SK-N-SH (cell line): ENCODE measurements around the gene GLI2. TPM values are rescaled to one million over a fixed set of nuclear protein-coding genes. Genes with fewer than 3 reads are reported as not detected.

ENCODE experiments used
- CTCF ChIA-PET: fragments of 300-600, 350-600 bp; formaldehyde crosslinking; extraction: SDS; loops from one replicate; lab custom pipeline; 2021; lab: Yijun Ruan, JAX
- POLR2A ChIA-PET: fragments of 350-600 bp; sonication (Branson Sonifier 250); formaldehyde crosslinking; extraction: SDS; loops from one replicate; lab custom pipeline; 2020; ENCODE audit warnings: antibody characterized with exemption, inconsistent platforms; lab: Yijun Ruan, JAX
- DNase-seq: peaks from one replicate; pipeline ENCODE4 v3.0.0; 2012
- H2AFZ ChIP-seq: fragments of 200-600 bp; sonication (generic); 2 replicates; pipeline ENCODE4 v1.8.1; 2016; ENCODE audit warnings: antibody characterized with exemption, mild to moderate bottlenecking, low read depth
- H3F3A ChIP-seq: fragments of 200-600 bp; sonication (generic); replicated peaks from 2 replicates; pipeline ENCODE3; 2016; ENCODE audit warnings: antibody characterized with exemption, mild to moderate bottlenecking; ENCODE audit not compliant: insufficient read depth
- H3K27ac ChIP-seq, 2 experiments: fragments of 200-500 bp in 1 of 2; fragments of 200-600 bp in 1 of 2; sonication (Bioruptor generic) in 1 of 2; sonication (generic), shearing (Covaris generic) in 1 of 2; 2 replicates each; pipeline versions ENCODE4 v1.5.1 to v1.6.1; 2014 to 2016; ENCODE audit warnings: low read depth in 2 of 2, inconsistent platforms in 1 of 2, low read length in 1 of 2, mild to moderate bottlenecking in 1 of 2, mixed read lengths in 1 of 2
- H3K27me3 ChIP-seq: fragments of 200-600 bp; sonication (generic), shearing (Covaris generic); 2 replicates; pipeline ENCODE4 v1.6.1; 2016; ENCODE audit warnings: mixed run types; ENCODE audit not compliant: insufficient read depth
- H3K36me3 ChIP-seq, 2 experiments: fragments of 200-500 bp in 1 of 2; fragments of 200-600 bp in 1 of 2; sonication (Bioruptor generic) in 1 of 2; sonication (generic) in 1 of 2; replicated peaks in 1 of 2; 2 replicates each; pipeline versions ENCODE3 to v1.5.1; 2014 to 2016; ENCODE audit warnings: low read length in 1 of 2, mild to moderate bottlenecking in 1 of 2; ENCODE audit not compliant: insufficient read depth in 2 of 2, control insufficient read depth in 1 of 2
- H3K4me1 ChIP-seq, 2 experiments: fragments of 200-500 bp in 1 of 2; fragments of 200-600 bp in 1 of 2; sonication (Bioruptor generic) in 1 of 2; sonication (generic), shearing (Covaris generic) in 1 of 2; 2 replicates each; pipeline versions ENCODE4 v1.5.1 to v1.6.1; 2014 to 2016; ENCODE audit warnings: low read depth in 1 of 2, low read length in 1 of 2, mixed run types in 1 of 2; ENCODE audit not compliant: insufficient read depth in 2 of 2, control insufficient read depth in 1 of 2
- H3K4me2 ChIP-seq: fragments of 200-600 bp; sonication (generic), shearing (Covaris generic); 2 replicates; pipeline ENCODE4 v1.6.1; 2017; ENCODE audit warnings: mixed run types
- H3K4me3 ChIP-seq, 2 experiments: fragments of 200-500 bp in 1 of 2; fragments of 200-600 bp in 1 of 2; sonication (Bioruptor generic) in 1 of 2; sonication (generic), shearing (Covaris generic) in 1 of 2; 2 replicates each; pipeline versions ENCODE4 v1.5.1 to v1.8.1; 2014 to 2016; ENCODE audit warnings: low read depth in 2 of 2, inconsistent platforms in 1 of 2, low read length in 1 of 2, mild to moderate bottlenecking in 1 of 2, mixed read lengths in 1 of 2, moderate library complexity in 1 of 2
- H3K79me2 ChIP-seq: fragments of 200-600 bp; sonication (generic); 2 replicates; pipeline ENCODE4 v1.8.1; 2017; ENCODE audit warnings: mild to moderate bottlenecking; ENCODE audit not compliant: insufficient read depth
- H3K9ac ChIP-seq: fragments of 200-600 bp; sonication (generic); 2 replicates; pipeline ENCODE4 v1.6.1; 2017; ENCODE audit warnings: mixed run types
- H3K9me2 ChIP-seq: fragments of 200-600 bp; sonication (generic); 2 replicates; pipeline ENCODE4 v1.6.1; 2017; ENCODE audit warnings: mixed run types
- H3K9me3 ChIP-seq: fragments of 200-600 bp; sonication (generic); 2 replicates; pipeline ENCODE4 v1.6.1; 2017; ENCODE audit warnings: mixed run types, mild to moderate bottlenecking, moderate library complexity
- H4K20me1 ChIP-seq: fragments of 200-600 bp; sonication (generic); 2 replicates; pipeline ENCODE4 v1.6.1; 2017; ENCODE audit warnings: mild to moderate bottlenecking, mixed run types; ENCODE audit not compliant: insufficient read depth
- CHD2 ChIP-seq: fragments of 150-350 bp; IDR thresholded peaks from 2 replicates; pipeline ENCODE4 v1.6.1; 2018; ENCODE audit warnings: low read length; ENCODE audit not compliant: partially characterized antibody
- EZH2phosphoT487 ChIP-seq: fragments of 200-600 bp; sonication (generic); IDR thresholded peaks from 2 replicates; pipeline ENCODE4 v1.6.1; 2017; ENCODE audit warnings: low read depth, mixed run types, mild to moderate bottlenecking, antibody characterized with exemption, moderate library complexity, borderline replicate concordance
- FOSL2 ChIP-seq: IDR thresholded peaks from 2 replicates; pipeline ENCODE4 v1.4.0; 2012; ENCODE audit warnings: low read depth, mild to moderate bottlenecking, moderate library complexity, borderline replicate concordance
- FOXJ3 ChIP-seq: sonication (generic); formaldehyde crosslinking; IDR thresholded peaks from 2 replicates; pipeline ENCODE4 v1.5.1; 2020; ENCODE audit warnings: mild to moderate bottlenecking, missing genetic modification reagents
- FOXM1 ChIP-seq: IDR thresholded peaks from 2 replicates; pipeline ENCODE4 v1.4.0; 2012; ENCODE audit warnings: low read depth, mild to moderate bottlenecking
- GABPA ChIP-seq: IDR thresholded peaks from 2 replicates; pipeline ENCODE4 v1.4.0; 2012; ENCODE audit warnings: low read depth, mild to moderate bottlenecking
- JUND ChIP-seq: IDR thresholded peaks from 2 replicates; pipeline ENCODE4 v1.4.0; 2012
- MAX ChIP-seq: IDR thresholded peaks from 2 replicates; pipeline ENCODE4 v1.4.0; 2012; ENCODE audit warnings: low read depth
- MXI1 ChIP-seq: IDR thresholded peaks from 2 replicates; pipeline ENCODE4 v1.6.1; 2012; ENCODE audit warnings: mild to moderate bottlenecking, low read depth, low read length, improper control_type of control experiment
- NFIC ChIP-seq: IDR thresholded peaks from 2 replicates; pipeline ENCODE4 v1.4.0; 2012; ENCODE audit warnings: borderline replicate concordance
- PBX3 ChIP-seq: IDR thresholded peaks from 2 replicates; pipeline ENCODE4; 2012
- RAD21 ChIP-seq: IDR thresholded peaks from 2 replicates; pipeline ENCODE4 v1.6.1; 2012; ENCODE audit warnings: mild to moderate bottlenecking, low read length
- REST ChIP-seq: IDR thresholded peaks from 2 replicates; pipeline ENCODE4 v1.6.1; 2012; ENCODE audit warnings: mild to moderate bottlenecking, low read depth, low read length, moderate library complexity
- SIN3A ChIP-seq: IDR thresholded peaks from 2 replicates; pipeline ENCODE4 v1.6.1; 2012; ENCODE audit warnings: low read depth, mild to moderate bottlenecking, low read length, moderate library complexity, borderline replicate concordance
- TAF1 ChIP-seq: IDR thresholded peaks from 2 replicates; pipeline ENCODE4 v1.6.1; 2012; ENCODE audit warnings: low read depth, mild to moderate bottlenecking, low read length, moderate library complexity, borderline replicate concordance
- TCF12 ChIP-seq: IDR thresholded peaks from 2 replicates; pipeline ENCODE4 v1.4.0; 2012
- TEAD4 ChIP-seq: IDR thresholded peaks from 2 replicates; pipeline ENCODE4 v1.4.0; 2012; ENCODE audit warnings: mild to moderate bottlenecking, borderline replicate concordance; ENCODE audit not compliant: insufficient read depth
- USF1 ChIP-seq: IDR thresholded peaks from 2 replicates; pipeline ENCODE4 v1.4.0; 2012; ENCODE audit warnings: low read depth, borderline replicate concordance
- USF2 ChIP-seq: fragments of 150-350 bp; IDR thresholded peaks from 2 replicates; pipeline ENCODE4 v1.6.1; 2017; ENCODE audit warnings: antibody characterized with exemption, low read length, low read depth, borderline replicate concordance
- YY1 ChIP-seq: IDR thresholded peaks from 2 replicates; pipeline ENCODE4 v1.4.0; 2012; ENCODE audit warnings: low read depth, mild to moderate bottlenecking
- WGBS: methylation state at CpG from one replicate; pipeline ENCODE4 v1.1.6; 2017; ENCODE audit warnings: low lambda C conversion rate; 5-methylcytosine and 5-hydroxymethylcytosine counted together
- polyA plus RNA-seq, 3 experiments: library from polyadenylated mRNA; depleted of rRNA; stranded (reverse); fragments of >200 nt; gene quantifications; 2 replicates each; pipeline ENCODE4 v1.2.3, GENCODE V29; 2012

The GLI2 gene
- polyA plus RNA-seq, 1 of the 3 experiments (the other 2 are of a cell fraction), result 3.4 TPM

GRCh38 chr2:120748310-120748709 lies 12.6 kb downstream of the GLI2 start:
- H3K4me1 ChIP-seq, result peaks cover 0 to 7% of the 10 kb centered on the region in 2 experiments; a peak in 1 of 4 replicates

More at GRCh38 chr2:120748310-120748709, 12.6 kb downstream of the GLI2 start:
- no peak overlapping the region for H3K4me2 ChIP-seq
- H3K27me3 ChIP-seq, result no peaks in the 10 kb centered on the region
- H3K9ac ChIP-seq, result no peak overlapping the region
- H3K9me3 ChIP-seq, result no peaks in the 10 kb centered on the region
- peaks cover 87% of the 10 kb centered on the region for H3K79me2 ChIP-seq
- no peak overlapping the region for H3K4me3 ChIP-seq
- H3K27ac ChIP-seq, result no peak overlapping the region
- CTCF ChIA-PET, result interaction anchor here (0.9 to 1.2 kb wide), 3 partner anchors 11 to 12 kb away, joined by 3 to 5 read pairs (median 5); partner anchors contain the start of gene GLI2
- POLR2A ChIA-PET, result interaction anchor here (0.6 kb wide), 1 partner anchor 319 kb away, joined by 3 read pairs; no protein-coding TSS in a partner anchor
- H3F3A ChIP-seq, result peaks cover 6% of the 10 kb centered on the region
- H4K20me1 ChIP-seq, result peaks cover 42% of the 10 kb centered on the region
- H2AFZ ChIP-seq, result no peak overlapping the region
- DNase-seq, result no peak
- no peaks in the 10 kb centered on the region for H3K9me2 ChIP-seq
- TF ChIP-seq PBX3, result no peak
- no peak for TF ChIP-seq MAX
- no peak for TF ChIP-seq FOXJ3 (CRISPR knock-in tag)
- TF ChIP-seq EZH2phosphoT487, result no peak
- TF ChIP-seq TCF12, result no peak
- TF ChIP-seq FOSL2, result no peak
- TF ChIP-seq JUND, result no peak
- no peak for TF ChIP-seq NFIC
- no peak for TF ChIP-seq MXI1
- TF ChIP-seq REST, result no peak
- TF ChIP-seq TAF1, result no peak
- no peak for TF ChIP-seq FOXM1
- TF ChIP-seq GABPA, result no peak
- TF ChIP-seq USF1, result no peak
- no peak for TF ChIP-seq CHD2
- TF ChIP-seq SIN3A, result no peak
- TF ChIP-seq USF2, result no peak
- no peak for TF ChIP-seq TEAD4
- TF ChIP-seq RAD21, result no peak
- TF ChIP-seq YY1, result no peak
- no peaks in the 10 kb centered on the region for H3K36me3 ChIP-seq
- WGBS, result 96% methylated on average over 3 of the region's 3 CpGs
